ENCODE data around the gene MMD2.

DNA sequence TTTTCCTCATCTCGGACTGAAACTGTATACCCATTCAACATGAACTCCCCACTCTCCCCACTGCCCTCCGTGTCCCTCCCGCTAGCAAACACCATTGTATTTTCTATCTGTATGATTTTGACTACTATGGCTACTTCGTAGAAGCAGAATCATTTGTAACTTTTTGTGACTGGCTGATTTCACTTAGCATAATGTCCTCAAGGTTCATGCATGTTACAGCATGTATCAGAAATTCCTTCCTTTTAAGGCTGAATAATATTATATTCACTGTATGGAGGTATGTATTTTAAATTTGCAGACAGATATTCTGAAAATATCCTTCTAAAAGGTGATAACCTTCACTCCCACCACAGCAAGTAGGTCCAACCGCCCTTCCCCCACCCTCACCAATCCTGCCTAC lies 42.9 kb upstream of the MMD2 start:
- no peak for TF ChIP-seq POLR2A (IDR thresholded peaks at IDR 0.05; ENCODE audit: low read length)
- TF ChIP-seq GATA1 (IDR thresholded peaks at IDR 0.05; ENCODE audit: low read depth, low read length), result no peak

All from erythroblast (primary cell).